GM19324 (cell line): ENCODE data around the gene TNFRSF14.

Experiments
- ATAC-seq: cut with Tn5 transposase; IDR thresholded peaks from one replicate; pipeline ENCODE4 v1.9.1; 2021; ENCODE audit warnings: mild to moderate bottlenecking, moderate library complexity; ENCODE audit not compliant: unreplicated experiment, low FRiP score

Gene TNFRSF14

GRCh38 chr1:2556277-2556677 is at the start of gene TNFRSF14:
TSS of gene TNFRSF14 (plus strand) at chr1:2556371. CDS start at chr1:2556665, 294 bp downstream.
- peak; percentile 34 for ATAC-seq

GRCh38 chr1:2506901-2507565 is 49.1 kb upstream of the TNFRSF14 start:
- ATAC-seq: no peak

DNA sequence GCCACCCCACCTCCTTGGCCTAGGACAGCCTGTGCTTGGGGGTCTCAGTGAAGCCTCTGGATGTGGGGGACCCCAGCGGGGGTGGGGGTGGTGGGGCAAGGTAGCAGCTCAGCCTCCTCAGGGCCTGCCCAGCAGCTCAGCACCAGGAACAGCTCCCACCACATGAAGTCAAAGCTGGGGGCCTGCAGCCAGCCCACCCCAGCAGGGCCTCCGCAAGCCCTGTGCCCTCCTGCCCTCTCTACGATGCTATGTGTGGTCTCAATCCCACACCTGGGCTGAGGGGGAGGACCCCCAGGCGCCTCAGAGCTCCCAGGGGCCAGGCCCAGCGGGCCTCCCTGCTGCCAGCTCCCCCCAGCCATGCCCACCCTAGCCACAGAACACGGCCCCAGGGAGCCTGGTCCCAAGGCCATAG is 48.4 kb upstream of the TNFRSF14 start:
- ATAC-seq: no peak

- ATAC-seq: no peak
These were observed 48.0 kb upstream of the TNFRSF14 start for GRCh38 chr1:2508180-2508579.

DNA sequence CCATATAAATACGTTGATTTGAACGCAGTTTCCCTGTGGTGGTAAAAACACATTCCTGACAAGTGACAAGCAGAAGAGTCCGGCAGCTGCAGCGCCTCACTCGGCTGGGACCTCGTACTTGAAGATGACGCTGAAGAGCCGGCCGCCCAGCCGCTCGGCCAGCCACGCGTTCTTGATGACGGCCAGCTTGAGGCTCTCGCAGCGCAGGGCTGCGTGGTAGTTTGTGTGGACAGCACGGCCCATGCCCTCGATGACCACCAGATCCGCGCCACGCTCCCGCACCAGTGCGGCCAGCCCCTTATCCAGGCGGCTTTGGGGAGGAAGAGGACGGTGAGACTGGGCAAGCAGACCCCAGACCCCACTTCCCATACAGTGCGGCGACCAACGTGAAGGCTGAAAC is 47.4 kb upstream of the TNFRSF14 start:
- no peak for ATAC-seq

- ATAC-seq: no peak
These were observed 46.6 kb upstream of the TNFRSF14 start for GRCh38 chr1:2509589-2509988.

GRCh38 chr1:2510366-2511155 is 45.6 kb upstream of the TNFRSF14 start:
- ATAC-seq: no peak

DNA sequence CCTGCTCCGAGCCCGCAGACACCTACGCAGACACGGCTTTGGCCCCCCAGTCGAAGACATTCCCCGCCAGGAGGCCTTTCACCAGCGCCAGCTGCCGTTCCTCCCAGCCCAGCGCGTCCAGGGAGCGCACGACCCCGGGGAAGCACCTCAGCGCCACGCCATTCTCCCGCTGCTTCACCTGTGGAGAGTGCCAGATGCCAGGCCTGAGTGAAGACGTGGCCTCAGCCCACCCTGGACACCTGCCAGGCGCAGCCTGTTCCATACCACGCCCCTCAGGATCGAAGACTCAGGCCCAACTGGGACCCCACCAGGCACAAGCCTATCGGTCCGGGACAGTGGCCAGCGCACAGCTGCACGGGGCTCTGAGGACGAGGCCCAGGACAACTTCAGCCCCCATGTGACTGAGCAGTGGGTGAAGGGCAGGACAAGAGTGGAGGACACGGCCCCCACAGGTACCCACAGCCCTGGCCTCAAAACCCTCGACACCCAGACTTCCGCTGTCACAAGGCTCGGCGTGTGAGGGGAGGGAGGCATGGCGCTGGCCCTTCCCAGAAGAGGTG is 43.2 kb upstream of the TNFRSF14 start:
- no peak for ATAC-seq

DNA sequence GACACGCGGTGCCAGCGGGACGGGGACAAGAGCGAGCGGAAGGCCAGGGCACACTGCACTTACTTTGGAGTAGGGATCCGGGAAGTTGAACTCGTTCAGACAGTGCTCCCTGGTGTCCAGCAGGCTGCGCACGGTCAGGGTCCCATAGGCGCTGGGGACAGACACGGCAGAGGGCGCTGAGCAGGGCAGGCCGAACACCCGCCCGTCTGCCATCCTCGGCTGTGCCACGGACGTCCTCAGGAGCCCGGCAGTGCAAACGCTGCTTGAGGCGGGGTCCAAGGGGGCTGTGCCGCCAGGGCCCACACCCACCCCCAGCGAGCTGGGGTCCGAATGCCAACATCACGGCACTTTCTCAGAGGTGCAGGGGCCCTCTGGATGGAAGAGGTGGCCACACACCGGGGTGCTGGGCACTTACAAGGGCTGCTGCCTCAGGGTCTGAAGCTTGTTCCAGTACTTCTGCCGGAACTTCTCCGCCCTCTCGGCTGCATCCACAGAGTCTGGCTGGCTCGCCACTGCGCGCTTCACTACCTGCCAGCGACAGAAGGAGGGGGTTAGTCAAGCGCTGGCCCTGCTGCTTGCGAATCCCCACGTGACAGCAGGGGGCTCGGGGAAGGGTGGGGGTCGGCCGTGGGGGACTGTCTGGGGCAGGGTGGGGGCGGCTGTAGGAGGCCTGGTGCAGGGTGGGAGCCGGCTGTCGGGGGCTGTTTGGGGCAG is 42.1 kb upstream of the TNFRSF14 start:
- ATAC-seq: no peak

GRCh38 chr1:2514863-2515762 is 41.1 kb upstream of the TNFRSF14 start:
- no peak for ATAC-seq

- ATAC-seq: no peak
These were observed 40.4 kb upstream of the TNFRSF14 start for GRCh38 chr1:2515763-2516080.

GRCh38 chr1:2516124-2516523 is 40.0 kb upstream of the TNFRSF14 start:
- ATAC-seq: no peak

- no peak for ATAC-seq
These were observed 39.2 kb upstream of the TNFRSF14 start for GRCh38 chr1:2516946-2517345.

- ATAC-seq: no peak
These were observed 38.2 kb upstream of the TNFRSF14 start for GRCh38 chr1:2517966-2518365.

GRCh38 chr1:2518528-2518927 is 37.6 kb upstream of the TNFRSF14 start:
- no peak for ATAC-seq

DNA sequence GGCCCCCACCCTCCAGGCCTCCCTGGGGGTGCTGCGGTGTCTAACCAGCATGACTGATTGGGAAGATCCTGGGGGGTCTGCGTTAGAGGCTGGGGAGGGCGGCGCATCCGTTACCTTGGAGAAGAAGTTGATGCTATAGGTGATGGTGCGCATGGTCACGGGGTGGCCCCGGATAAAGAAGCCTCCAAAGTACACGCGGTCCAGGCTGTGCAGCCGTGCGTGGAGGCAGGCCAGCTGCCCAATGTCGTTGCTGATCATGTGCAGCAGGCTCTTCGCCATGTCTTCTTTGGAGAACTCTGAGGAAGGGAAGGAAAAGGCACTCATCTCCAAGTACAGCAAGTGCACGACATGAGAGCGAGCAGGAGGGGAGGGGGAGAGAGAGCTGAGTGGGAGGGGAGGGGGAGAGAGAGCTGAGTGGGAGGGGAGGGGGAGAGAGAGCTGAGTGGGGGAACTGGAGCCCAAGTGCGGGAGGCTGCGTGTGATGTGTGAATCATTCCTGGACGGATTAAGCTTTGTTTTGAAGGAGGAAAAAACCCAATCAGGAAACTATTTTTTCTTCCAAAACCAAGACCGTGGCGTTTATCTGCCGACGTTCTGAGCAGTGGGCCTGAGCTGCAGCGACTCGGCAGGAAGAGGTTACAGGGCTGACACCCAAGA is 37.0 kb upstream of the TNFRSF14 start:
- no peak for ATAC-seq

GRCh38 chr1:2519729-2520128 is 36.4 kb upstream of the TNFRSF14 start:
- no peak for ATAC-seq

GRCh38 chr1:2520206-2520605 is 36.0 kb upstream of the TNFRSF14 start:
- ATAC-seq: no peak

GRCh38 chr1:2520806-2521205 is 35.4 kb upstream of the TNFRSF14 start:
- no peak for ATAC-seq

- ATAC-seq: no peak
These were observed 33.9 kb upstream of the TNFRSF14 start for GRCh38 chr1:2522230-2522629.
